A673 (cell line): ENCODE results near the gene AKR1A1. TPM values are rescaled to one million over a fixed set of nuclear protein-coding genes. Genes with fewer than 3 reads are reported as not detected.

Experiments
- BruUV-seq: library from RNA; stranded (reverse); fragments of 400-500 nt; replicated peaks from 2 replicates; lab custom pipeline; 2021; lab: Mats Ljungman, UMichigan
- CTCF ChIA-PET: fragments of 300-600 bp; sonication (Branson Sonifier 250); formaldehyde crosslinking; loops from one replicate; lab custom pipeline; 2022; ENCODE audit warnings: antibody characterized with exemption; lab: Charles Lee
- POLR2A ChIA-PET: fragments of 300-600 bp; sonication (Branson Sonifier 250); formaldehyde crosslinking; loops from one replicate; lab custom pipeline; 2022; ENCODE audit warnings: antibody characterized with exemption; ENCODE audit not compliant: low non-redundant PET; lab: Charles Lee
- DNase-seq: peaks from one replicate; pipeline ENCODE4 v3.0.0-alpha.2; 2015; ENCODE audit warnings: low spot score
- H3K27ac ChIP-seq: fragments of 200-600 bp; sonication (generic); 2 replicates; pipeline ENCODE4 v1.5.1; 2016; ENCODE audit warnings: mixed run types, low read depth, mild to moderate bottlenecking, mixed read lengths, antibody characterized with exemption, low read length; ENCODE audit not compliant: poor library complexity, severe bottlenecking
- H3K27me3 ChIP-seq: fragments of 200-600 bp; sonication (generic); replicated peaks from 2 replicates; pipeline ENCODE4 v1.6.1; 2017; ENCODE audit warnings: mixed run types, low read depth, mild to moderate bottlenecking, mixed read lengths, antibody characterized with exemption, low read length; ENCODE audit not compliant: insufficient read depth, poor library complexity
- H3K36me3 ChIP-seq: fragments of 200-600 bp; sonication (generic); 2 replicates; pipeline ENCODE4 v1.6.1; 2016; ENCODE audit warnings: mixed run types, mild to moderate bottlenecking, mixed read lengths, antibody characterized with exemption, low read length; ENCODE audit not compliant: insufficient read depth, poor library complexity, severe bottlenecking
- H3K4me1 ChIP-seq: fragments of 200-600 bp; sonication (generic); 2 replicates; pipeline ENCODE4 v1.6.1; 2017; ENCODE audit warnings: mixed run types, mild to moderate bottlenecking, mixed read lengths, antibody characterized with exemption, low read length; ENCODE audit not compliant: insufficient read depth, poor library complexity, severe bottlenecking
- H3K4me3 ChIP-seq: fragments of 200-600 bp; sonication (generic); 2 replicates; pipeline ENCODE4 v1.5.1; 2016; ENCODE audit warnings: low read depth, mixed run types, mild to moderate bottlenecking, mixed read lengths, low read length; ENCODE audit not compliant: poor library complexity, severe bottlenecking
- H3K9me3 ChIP-seq: fragments of 200-600 bp; sonication (generic); 2 replicates; pipeline ENCODE4 v1.6.1; 2016; ENCODE audit warnings: mixed run types, low read depth, mild to moderate bottlenecking, mixed read lengths, antibody characterized with exemption, low read length; ENCODE audit not compliant: poor library complexity, severe bottlenecking
- CTCF ChIP-seq: fragments of 300-800, 200-600 bp; sonication (generic); conservative IDR thresholded peaks from 2 replicates; pipeline ENCODE4 v1.5.1; 2017; ENCODE audit warnings: low read depth, mild to moderate bottlenecking, antibody characterized with exemption, low read length, moderate library complexity, mixed read lengths
- EZH2 ChIP-seq: fragments of 200-600 bp; sonication (generic); IDR thresholded peaks from 2 replicates; pipeline ENCODE4 v1.6.1; 2017; ENCODE audit warnings: borderline replicate concordance, low read depth, mild to moderate bottlenecking, mixed read lengths, antibody characterized with exemption, low read length; ENCODE audit not compliant: poor library complexity, severe bottlenecking
- intact Hi-C: fragments of 100-400 bp; cut with micrococcal nuclease; formaldehyde crosslinking; loops from one replicate; pipeline ENCODE4 v1.10.0; 2022; ENCODE audit not compliant: unreplicated experiment
- total RNA-seq: library from RNA; stranded (reverse); gene quantifications from 2 replicates; pipeline ENCODE4 v1.2.3, GENCODE V29; 2021

Gene AKR1A1
- total RNA-seq, 1 experiment from 2014 or later: 183 TPM

- Histone ChIP-seq H3K36me3 (peaks cover 9% of the 10 kb centered on the region), H3K27ac (no peak overlapping the region), H3K4me3 (no peak overlapping the region), H3K4me1 (peaks cover 3% of the 10 kb centered on the region), H3K9me3 (no peaks in the 10 kb centered on the region), H3K27me3 (no peaks in the 10 kb centered on the region)
- DNase-seq: no peak
- CTCF ChIA-PET: no interaction called here
- intact Hi-C loops: loop anchor here (10.0 kb wide), 1 partner anchor 381 kb away; no protein-coding TSS in a partner anchor
- no peak for TF ChIP-seq CTCF
- TF ChIP-seq EZH2: no peak
- POLR2A ChIA-PET: no interaction called here
- BruUV-seq: no TSS peak
Observed at GRCh38 chr1:45503462-45504360, 46.9 kb upstream of the AKR1A1 start.

- peaks cover 43% of the 10 kb centered on the region for H3K36me3 ChIP-seq
- BruUV-seq: no TSS peak
- CTCF ChIA-PET: no interaction called here
Observed at GRCh38 chr1:45507195-45507594, 43.4 kb upstream of the AKR1A1 start.

GRCh38 chr1:45507893-45508292 lies 42.7 kb upstream of the AKR1A1 start:
- no peak for DNase-seq
- Histone ChIP-seq H3K9me3 (no peaks in the 10 kb centered on the region), H3K4me1 (no peaks in the 10 kb centered on the region), H3K27me3 (no peaks in the 10 kb centered on the region), H3K36me3 (peaks cover 50% of the 10 kb centered on the region), H3K27ac (peak overlapping the region; percentile 21), H3K4me3 (no peak overlapping the region)
- ChIA-PET CTCF (no interaction called here), POLR2A (no interaction called here)
- intact Hi-C loops: loop anchor here (10.0 kb wide), 1 partner anchor 377 kb away; no protein-coding TSS in a partner anchor
- TF ChIP-seq EZH2: no peak
- no peak for TF ChIP-seq CTCF
- BruUV-seq: no TSS peak

More at GRCh38 chr1:45507195-45507594, 43.4 kb upstream of the AKR1A1 start:
- Histone ChIP-seq H3K4me1 (no peaks in the 10 kb centered on the region), H3K27me3 (no peaks in the 10 kb centered on the region), H3K27ac (no peak overlapping the region), H3K4me3 (no peak overlapping the region), H3K9me3 (no peaks in the 10 kb centered on the region)
- DNase-seq: no peak
- POLR2A ChIA-PET: no interaction called here
- no peak for TF ChIP-seq CTCF
- no peak for TF ChIP-seq EZH2
- intact Hi-C loops: loop anchor here (10.0 kb wide), 1 partner anchor 378 kb away; no protein-coding TSS in a partner anchor
